GM21447 (cell line): Measurements from ENCODE around the gene LHPP.
"Not testable (repeated sequence)": the region's sequence is repeated elsewhere in the genome, so short reads cannot be mapped to it uniquely, and the experiment has no call there.

Experiments used
- ATAC-seq: cut with Tn5 transposase; IDR thresholded peaks from one replicate; pipeline ENCODE4 v1.9.1; 2021; ENCODE audit not compliant: unreplicated experiment

The LHPP gene

DNA sequence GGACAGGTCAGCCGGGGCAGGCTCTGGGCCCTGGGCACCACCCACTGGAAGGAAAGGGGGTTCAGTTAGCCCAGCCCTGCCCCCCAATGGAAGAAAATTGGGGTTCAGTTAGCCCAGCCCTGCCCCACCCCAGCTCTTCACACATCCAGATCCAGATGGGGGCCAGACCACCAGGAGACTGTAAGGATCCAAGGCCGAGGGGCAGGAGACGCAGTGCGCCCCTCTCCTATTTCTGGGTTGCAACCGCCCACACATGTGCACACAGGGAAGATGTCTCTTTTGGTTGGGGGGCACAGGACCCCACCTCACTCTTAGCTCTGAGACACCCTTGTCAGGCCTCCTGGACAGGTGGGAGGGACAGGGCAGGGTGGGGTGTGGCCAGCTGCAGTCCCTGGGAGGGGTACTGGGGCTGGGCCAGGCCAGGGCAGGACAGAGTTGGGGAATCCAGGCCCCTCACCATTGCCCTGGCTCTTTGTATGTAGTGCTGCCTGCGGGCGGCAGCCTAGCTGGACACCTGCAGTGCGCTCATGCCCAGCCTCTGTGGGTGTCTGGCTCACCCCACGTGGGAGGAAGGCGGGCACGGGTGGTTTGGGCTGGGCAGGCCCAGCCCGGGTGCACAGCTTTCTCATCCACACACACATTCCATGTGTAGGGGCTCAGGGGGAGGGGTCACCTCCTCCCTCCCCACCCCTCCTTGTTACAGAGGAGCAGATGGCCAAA, 141.2 kb downstream of the LHPP start:
- ATAC-seq: no peak

DNA sequence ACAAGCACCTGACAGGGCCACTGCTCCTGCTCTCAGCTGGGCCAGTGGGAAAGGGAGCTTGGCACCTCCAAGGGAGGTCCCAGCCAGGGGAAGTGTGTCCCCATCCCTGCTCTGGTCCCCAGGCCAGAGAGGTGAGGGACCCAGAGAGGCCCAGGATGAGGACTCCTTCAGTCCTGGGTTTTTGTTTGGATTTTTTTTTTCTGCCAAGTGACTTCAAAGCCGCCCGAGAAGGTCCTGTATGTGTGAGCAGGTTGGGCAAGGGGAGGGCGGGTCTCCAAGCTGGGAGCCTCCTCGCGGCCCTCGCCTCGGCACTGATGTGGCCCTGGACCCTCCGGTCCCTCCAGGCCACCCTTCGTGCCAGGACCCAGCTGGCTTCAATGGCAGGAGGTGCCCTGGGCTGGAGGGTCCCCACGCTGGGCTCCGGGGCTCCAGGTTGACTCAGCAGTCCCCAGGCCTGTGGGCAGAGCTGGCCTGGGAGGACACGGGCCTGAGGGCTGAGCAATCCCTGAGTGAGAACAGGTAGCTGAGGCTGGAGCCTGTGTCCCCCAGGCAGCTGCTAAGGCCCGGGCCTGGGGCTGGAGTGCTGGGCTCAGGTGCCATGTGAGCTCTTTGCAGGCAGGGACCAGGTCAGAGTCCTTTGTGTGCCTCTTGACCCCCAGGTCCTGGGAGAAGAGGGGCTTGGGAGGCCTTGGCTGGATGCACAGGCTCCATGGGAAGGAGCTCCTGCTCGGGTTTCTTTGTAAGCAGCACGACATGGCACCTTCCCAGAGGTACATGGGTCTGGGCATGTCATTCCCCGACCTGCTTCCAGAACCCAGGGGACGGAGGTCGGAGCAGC, 142.0 kb downstream of the LHPP start:
- ATAC-seq: no peak

GRCh38 chr10:124604214-124605000, 142.8 kb downstream of the LHPP start:
- no peak for ATAC-seq

DNA sequence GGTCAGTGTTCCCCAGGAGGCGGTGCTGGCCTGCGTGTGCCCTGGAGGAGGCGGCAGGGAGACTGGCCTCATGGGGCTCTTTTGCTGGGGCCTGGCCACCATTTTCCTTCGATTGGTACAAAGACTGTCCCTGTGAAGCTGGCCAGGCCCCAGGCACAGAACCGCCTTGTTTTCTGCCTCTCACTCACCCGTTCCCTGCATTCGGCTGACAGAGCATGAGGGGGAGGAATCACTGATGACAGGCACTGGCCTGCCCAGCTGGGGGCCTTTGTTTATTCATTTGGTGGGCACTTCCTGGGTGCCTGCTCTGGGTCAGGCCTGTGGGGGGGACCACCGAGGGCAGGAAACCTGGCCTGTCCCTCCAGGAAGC, 143.4 kb downstream of the LHPP start:
- ATAC-seq: no peak

DNA sequence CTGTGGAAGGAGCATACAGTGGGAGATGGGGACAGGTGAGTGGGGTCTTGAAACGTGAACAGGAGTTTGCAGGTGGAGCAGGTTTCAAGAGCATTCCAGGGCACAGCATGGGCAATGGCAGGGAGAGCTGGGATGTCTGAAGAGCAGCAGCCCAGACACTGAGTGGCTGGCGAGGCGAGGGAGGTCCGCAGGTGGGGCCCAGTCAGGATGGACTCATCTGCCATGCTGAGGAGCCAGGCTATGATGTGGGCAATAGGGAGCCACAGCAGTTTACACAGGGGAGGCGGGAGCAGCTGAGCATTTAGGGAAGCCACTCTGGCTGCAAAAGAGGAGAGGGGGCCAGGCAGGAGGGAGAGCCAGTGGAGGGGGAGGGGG, 143.8 kb downstream of the LHPP start:
- no peak for ATAC-seq

DNA sequence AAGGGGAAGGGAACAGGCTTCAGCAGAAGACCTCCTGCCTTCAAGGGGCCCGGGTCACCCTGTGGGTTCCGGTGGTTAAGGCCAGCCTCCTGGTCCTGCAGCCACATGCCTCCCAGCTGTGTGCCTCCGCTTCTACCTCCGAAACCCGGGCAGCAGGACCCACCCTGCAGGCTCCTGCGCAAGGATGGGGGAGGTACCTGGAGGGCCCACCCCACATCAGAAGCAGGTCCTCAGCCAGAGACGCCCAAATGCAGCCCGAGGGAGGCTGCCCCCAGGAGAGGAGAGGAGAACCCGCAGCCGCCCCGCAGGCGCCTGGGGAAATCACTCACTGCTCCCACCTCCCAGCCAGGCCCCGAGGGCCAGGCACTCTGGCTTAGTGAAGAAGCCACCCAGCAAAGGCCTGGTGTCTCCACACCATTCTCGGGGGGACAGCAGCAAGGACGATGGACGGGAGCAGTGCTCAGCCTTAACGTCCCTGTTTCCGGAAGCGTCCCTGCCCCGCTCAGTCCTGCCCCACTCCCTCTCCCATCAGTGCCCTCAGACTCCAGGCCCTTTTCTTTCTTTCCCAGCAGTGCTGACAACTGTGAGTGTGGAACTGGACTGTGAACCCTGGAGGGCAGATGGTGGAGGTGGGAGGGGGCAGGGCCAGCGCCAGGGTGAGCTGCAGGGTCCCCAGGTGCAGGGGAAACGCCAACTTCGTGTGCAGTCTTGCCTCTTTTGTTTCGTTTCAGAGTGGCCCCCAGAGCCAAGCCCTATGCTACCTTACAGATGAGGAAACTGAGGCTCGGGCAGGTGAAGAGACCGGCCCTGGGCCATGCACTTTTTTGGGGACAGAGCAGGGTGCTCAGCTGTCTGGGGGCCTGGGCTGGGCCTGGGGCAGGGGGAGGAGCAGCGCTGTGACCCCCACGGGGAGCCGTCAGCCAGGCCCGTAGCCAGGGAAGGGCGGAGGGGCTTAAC, 144.5 kb downstream of the LHPP start:
- no peak for ATAC-seq

GRCh38 chr10:124606822-124607221, 145.2 kb downstream of the LHPP start:
- ATAC-seq: no peak

- no peak for ATAC-seq
Measured at GRCh38 chr10:124607693-124608092, 146.1 kb downstream of the LHPP start.

DNA sequence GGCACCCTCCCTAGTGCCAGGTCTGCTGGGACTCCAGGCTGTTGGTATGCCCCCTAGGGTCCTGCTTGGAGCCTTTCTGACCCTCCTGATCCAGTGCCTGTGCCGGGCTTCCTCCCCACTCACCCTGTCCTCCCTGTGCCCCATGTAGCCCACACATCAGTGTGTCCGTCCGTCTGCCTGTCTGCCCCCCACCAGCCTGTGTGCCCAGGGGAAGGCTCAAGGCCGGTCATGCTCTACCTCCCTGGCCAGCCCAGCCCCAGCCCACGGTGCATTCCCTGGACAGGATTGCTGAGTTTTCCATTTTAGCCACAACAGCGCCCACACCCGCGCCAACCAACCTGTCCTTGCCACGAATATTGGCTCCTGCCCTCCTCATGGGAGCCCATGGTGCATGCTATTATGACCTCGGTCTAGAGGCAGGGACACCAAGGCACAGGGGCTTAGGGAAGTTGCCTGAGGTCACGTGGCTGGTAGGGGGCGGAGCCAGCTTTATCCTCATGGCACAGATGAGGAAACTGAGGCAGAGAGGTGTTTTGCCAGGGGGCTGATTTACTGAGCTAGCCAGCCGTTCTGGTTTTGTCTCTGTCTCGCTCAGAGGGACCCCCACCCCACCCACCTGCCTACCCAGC, 146.6 kb downstream of the LHPP start:
- ATAC-seq: no peak

DNA sequence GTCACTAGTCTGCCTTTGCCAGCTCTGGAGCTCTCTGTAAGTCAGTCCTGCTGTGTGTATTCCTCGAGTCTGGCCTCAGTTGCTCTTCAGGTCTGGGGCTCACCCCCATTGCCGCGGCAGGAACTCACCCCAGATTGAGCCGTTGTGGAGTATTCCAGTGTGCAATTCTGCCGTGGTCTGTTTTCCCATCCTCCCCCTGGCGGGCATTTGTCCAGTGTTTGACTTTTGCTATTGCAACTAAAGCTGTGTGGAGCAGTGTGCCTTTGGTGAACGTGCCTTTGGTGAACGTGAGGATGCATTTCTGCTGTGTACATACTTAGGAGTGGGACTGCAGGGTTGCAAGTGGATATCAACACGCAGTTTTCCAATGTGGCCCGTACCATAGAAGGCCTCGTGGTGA, 148.1 kb downstream of the LHPP start:
- no peak for ATAC-seq

DNA sequence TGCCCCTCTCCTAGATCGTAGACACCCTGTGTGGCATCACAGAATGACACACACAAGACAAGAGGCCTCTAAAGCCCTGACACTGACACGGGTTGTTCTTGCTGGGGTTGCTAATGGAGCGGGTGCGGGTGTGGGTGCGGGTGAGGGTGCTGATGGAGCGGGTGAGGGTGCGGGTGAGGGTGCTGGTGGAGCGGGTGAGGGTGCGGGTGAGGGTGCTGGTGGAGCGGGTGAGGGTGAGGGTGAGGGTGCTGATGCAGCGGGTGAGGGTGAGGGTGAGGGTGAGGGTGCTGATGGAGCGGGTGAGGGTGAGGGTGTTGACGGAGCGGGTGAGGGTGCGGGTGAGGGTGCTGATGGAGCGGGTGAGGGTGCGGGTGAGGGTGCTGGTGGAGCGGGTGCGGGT, 148.6 kb downstream of the LHPP start:
- ATAC-seq: not testable (repeated sequence)

DNA sequence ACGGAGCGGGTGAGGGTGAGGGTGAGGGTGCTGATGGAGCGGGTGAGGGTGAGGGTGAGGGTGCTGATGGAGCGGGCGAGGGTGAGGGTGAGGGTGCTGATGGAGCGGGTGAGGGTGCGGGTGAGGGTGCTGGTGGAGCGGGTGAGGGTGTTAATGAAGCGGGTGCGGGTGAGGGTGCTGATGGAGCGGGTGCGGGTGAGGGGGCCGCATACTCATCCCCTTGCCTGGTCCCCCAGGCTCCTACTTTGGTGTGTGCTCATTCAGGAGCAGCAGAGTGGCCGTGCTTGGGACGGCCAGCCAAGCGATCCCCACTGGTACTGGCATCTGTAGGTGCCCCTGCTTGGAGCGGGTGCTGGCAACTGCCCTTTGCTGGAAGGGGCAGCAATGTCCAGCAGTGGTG, 149.2 kb downstream of the LHPP start:
- ATAC-seq: not testable (repeated sequence)

- ATAC-seq: no peak
Measured at GRCh38 chr10:124611738-124612137, 150.1 kb downstream of the LHPP start.

DNA sequence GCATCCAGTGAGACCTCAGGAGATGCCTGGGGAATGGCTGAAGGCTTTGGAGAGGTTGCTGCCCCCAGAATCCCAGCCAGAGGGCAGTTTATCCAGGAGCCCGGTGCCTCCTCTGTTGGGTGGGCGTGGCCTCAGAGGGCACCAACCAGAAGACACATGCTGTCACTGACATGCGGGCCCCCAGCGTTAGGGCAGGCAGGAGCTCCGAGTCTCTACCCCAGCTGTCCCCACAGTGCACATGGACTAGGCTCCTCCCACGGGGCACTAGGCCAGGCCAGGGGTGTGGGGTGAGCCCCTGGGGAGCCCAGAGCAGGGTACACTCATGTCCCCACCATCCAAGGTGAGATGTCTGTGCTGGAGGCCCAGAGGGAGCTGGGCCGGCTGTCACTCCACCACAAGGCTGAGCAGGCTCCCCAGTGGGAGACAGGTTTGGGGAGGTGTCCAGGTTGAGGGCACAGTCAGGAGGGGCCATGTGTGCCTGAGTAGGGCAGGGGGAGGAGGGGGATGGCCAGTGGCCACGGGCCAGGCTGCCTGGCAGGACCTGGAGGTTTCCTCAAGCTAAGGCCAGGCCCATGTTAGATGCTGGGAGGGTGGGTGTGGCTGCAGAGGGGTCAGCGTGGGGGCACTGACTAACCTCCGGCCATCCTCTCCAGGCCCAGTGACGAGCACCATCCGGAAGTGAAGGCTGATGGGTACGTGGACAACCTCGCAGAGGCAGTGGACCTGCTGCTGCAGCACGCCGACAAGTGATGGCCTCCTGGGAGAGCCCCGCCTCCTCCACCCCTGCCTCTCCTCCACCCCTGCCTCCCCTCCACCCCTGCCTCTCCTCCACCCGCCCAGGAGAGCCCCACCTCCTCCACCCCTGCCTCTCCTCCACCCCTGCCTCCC, 151.2 kb downstream of the LHPP start:
- no peak for ATAC-seq

GRCh38 chr10:124614003-124614659, 152.5 kb downstream of the LHPP start:
- peak; percentile 41 for ATAC-seq

GRCh38 chr10:124615259-124615658, 153.6 kb downstream of the LHPP start:
- ATAC-seq: no peak

GRCh38 chr10:124616040-124616835, 154.6 kb downstream of the LHPP start:
- no peak for ATAC-seq

DNA sequence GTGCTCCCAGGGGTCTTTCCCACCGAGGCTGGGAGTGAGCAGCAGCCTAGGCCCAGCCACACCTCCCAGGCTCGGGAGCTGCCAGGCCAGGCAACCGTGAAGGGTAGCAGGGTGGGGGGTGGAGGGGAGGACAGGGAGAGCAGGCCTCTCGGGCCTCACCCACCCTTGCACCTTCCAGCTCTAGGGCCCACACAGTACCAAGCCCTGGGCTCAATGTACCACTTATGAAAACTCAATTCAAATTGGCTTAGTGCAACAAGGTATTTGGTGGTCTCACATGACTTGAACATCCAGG, 155.2 kb downstream of the LHPP start:
- no peak for ATAC-seq
